Activated T-helper 2 cell treated with anti-CD3 and anti-CD28 coated beads, Interferon-gamma antibody, Interleukin-2, Interleukin-4, amounts not matched to agents 10 μg/mL and 5 μg/mL and 100 μg/mL, durations not matched to agents 14 hours and 24 hours and 36 hours (primary cell): ENCODE data around the gene BAG3. TPM values are rescaled to one million over a fixed set of nuclear protein-coding genes. Genes with fewer than 3 reads are reported as not detected.
"Not testable (repeated sequence)": the region's sequence is repeated elsewhere in the genome, so short reads cannot be mapped to it uniquely, and the experiment has no call there.

ENCODE experiments used
- DNase-seq: peaks from one replicate; pipeline ENCODE4 v3.0.0; 2021; ENCODE audit warnings: low spot score
- H3K27ac Mint-ChIP-seq: one replicate; pipeline ENCODE4 v1.8.0; 2021; ENCODE audit warnings: mixed read lengths
- H3K27me3 Mint-ChIP-seq: one replicate; pipeline ENCODE4 v1.8.0; 2021; ENCODE audit warnings: low read depth, mixed read lengths
- H3K36me3 Mint-ChIP-seq: one replicate; pipeline ENCODE4 v1.8.0; 2021; ENCODE audit warnings: low read depth, mixed read lengths
- H3K4me1 Mint-ChIP-seq: one replicate; pipeline ENCODE4 v1.8.0; 2021; ENCODE audit warnings: low read depth, mixed read lengths
- H3K4me3 Mint-ChIP-seq: one replicate; pipeline ENCODE4 v1.8.0; 2021; ENCODE audit warnings: low read depth, mild to moderate bottlenecking, moderate library complexity, mixed read lengths
- H3K9me3 Mint-ChIP-seq: one replicate; pipeline ENCODE4 v1.8.0; 2021; ENCODE audit warnings: mixed read lengths
- intact Hi-C: fragments of 100-400 bp; cut with micrococcal nuclease; formaldehyde crosslinking; loops from one replicate; pipeline ENCODE4 v1.15.1; 2023
- total RNA-seq: library from RNA; stranded (reverse); gene quantifications from 2 replicates; pipeline ENCODE4 v1.2.3, GENCODE V29; 2022

Gene BAG3
- total RNA-seq = 31.8 and 33.3 TPM in 2 replicates

GRCh38 chr10:119650692-119651513 is at the start of gene BAG3:
TSS of gene BAG3 (plus strand) at chr10:119651380. CDS start at chr10:119651676, 296 bp downstream.
- H3K27me3 Mint-ChIP-seq = peaks cover 9% of the 10 kb centered on the region
- peak within 1 kb of the TSS; percentile 95 for H3K27ac Mint-ChIP-seq
- intact Hi-C loops = loop anchor here (1.0 to 5.0 kb wide), 4 partner anchors 9 to 474 kb away; partner anchors contain the start of genes PRDX3 and RGS10
- DNase-seq = peak; percentile 73
- peaks cover 45% of the 10 kb centered on the region for H3K4me1 Mint-ChIP-seq
- H3K9me3 Mint-ChIP-seq = no peaks in the 10 kb centered on the region
- H3K4me3 Mint-ChIP-seq = peak within 1 kb of the TSS; percentile 96
- peaks cover 23% of the 10 kb centered on the region for H3K36me3 Mint-ChIP-seq

GRCh38 chr10:119602241-119603095 is 48.7 kb upstream of the BAG3 start:
- peak; percentile 37 for DNase-seq
- peaks cover 12% of the 10 kb centered on the region for H3K36me3 Mint-ChIP-seq
- no peaks in the 10 kb centered on the region for H3K9me3 Mint-ChIP-seq
- H3K4me1 Mint-ChIP-seq = peaks cover 5% of the 10 kb centered on the region
- peaks cover 2% of the 10 kb centered on the region for H3K27me3 Mint-ChIP-seq
- intact Hi-C loops = no loop called here
- no peak overlapping the region for H3K27ac Mint-ChIP-seq
- no peak overlapping the region for H3K4me3 Mint-ChIP-seq

GRCh38 chr10:119604468-119604867 is 46.7 kb upstream of the BAG3 start:
- Mint-ChIP-seq H3K4me3 (no peak overlapping the region), H3K36me3 (peaks cover 4% of the 10 kb centered on the region), H3K27ac (no peak overlapping the region)

DNA sequence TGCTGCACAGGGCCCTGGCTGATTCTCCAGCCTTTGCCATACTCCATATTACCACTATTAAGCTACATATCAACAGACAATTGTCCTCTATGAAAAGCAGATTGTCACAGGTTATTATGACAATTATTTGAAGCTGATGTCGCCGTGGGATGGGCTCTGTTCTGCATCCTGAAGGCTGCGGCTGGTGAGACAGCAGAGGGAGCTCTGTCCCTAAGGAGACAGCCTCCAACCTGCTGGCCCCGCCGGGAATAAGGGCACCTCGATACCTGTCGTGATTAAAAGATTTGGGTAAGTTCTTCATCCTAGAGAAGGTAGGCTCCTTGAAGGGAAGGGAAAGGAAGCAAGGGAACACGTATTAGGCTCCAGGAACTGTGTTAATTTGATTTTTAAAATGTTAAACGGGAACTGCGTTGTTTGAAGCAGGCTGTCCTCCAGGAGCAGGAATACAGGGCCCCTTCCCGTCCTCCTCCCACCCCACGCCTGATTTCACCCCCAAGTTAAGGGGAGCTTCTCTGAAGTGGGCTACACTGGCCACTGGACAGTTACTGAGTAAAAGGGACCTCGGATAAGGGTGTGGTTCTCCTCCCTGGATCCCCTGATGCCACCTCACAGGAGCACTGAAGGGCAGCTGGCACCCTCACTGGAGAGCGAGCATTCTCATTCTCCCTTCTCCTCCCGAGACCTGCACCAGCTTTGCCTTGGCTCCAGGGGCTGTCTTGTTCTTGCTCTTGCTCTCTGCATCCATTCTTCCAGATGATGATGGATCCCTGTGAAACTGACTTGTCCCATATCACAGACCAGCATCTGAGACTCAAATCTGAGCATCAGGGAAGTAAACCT is 42.6 kb upstream of the BAG3 start:
- H3K27ac Mint-ChIP-seq = no peak overlapping the region
- DNase-seq = no peak
- H3K27me3 Mint-ChIP-seq = peaks cover 13% of the 10 kb centered on the region
- no peaks in the 10 kb centered on the region for H3K36me3 Mint-ChIP-seq
- peaks cover 9% of the 10 kb centered on the region for H3K9me3 Mint-ChIP-seq
- H3K4me1 Mint-ChIP-seq = peaks cover 2% of the 10 kb centered on the region
- intact Hi-C loops = no loop called here
- H3K4me3 Mint-ChIP-seq = no peak overlapping the region

More at GRCh38 chr10:119604468-119604867, 46.7 kb upstream of the BAG3 start:
- intact Hi-C loops = no loop called here
- DNase-seq = no peak
- H3K27me3 Mint-ChIP-seq = peaks cover 11% of the 10 kb centered on the region
- peaks cover 2% of the 10 kb centered on the region for H3K4me1 Mint-ChIP-seq
- H3K9me3 Mint-ChIP-seq = no peaks in the 10 kb centered on the region

- H3K9me3 Mint-ChIP-seq = peaks cover 9% of the 10 kb centered on the region
- peaks cover 2% of the 10 kb centered on the region for H3K4me1 Mint-ChIP-seq
- H3K27ac Mint-ChIP-seq = no peak overlapping the region
- intact Hi-C loops = no loop called here
- no peaks in the 10 kb centered on the region for H3K36me3 Mint-ChIP-seq
- H3K27me3 Mint-ChIP-seq = peaks cover 15% of the 10 kb centered on the region
- H3K4me3 Mint-ChIP-seq = no peak overlapping the region
- no peak for DNase-seq
Measured at GRCh38 chr10:119609516-119609915, 41.7 kb upstream of the BAG3 start.

- H3K9me3 Mint-ChIP-seq = peaks cover 9% of the 10 kb centered on the region
- no peak for DNase-seq
- H3K27ac Mint-ChIP-seq = no peak overlapping the region
- peaks cover 15% of the 10 kb centered on the region for H3K27me3 Mint-ChIP-seq
- peaks cover 2% of the 10 kb centered on the region for H3K4me1 Mint-ChIP-seq
- intact Hi-C loops = no loop called here
- no peaks in the 10 kb centered on the region for H3K36me3 Mint-ChIP-seq
- H3K4me3 Mint-ChIP-seq = no peak overlapping the region
Measured at GRCh38 chr10:119611433-119611832, 39.7 kb upstream of the BAG3 start.

GRCh38 chr10:119613741-119614140 is 37.4 kb upstream of the BAG3 start:
- intact Hi-C loops = no loop called here
- no peaks in the 10 kb centered on the region for H3K36me3 Mint-ChIP-seq
- peaks cover 5% of the 10 kb centered on the region for H3K4me1 Mint-ChIP-seq
- H3K4me3 Mint-ChIP-seq = no peak overlapping the region
- H3K9me3 Mint-ChIP-seq = peaks cover 9% of the 10 kb centered on the region
- no peak overlapping the region for H3K27ac Mint-ChIP-seq
- peaks cover 17% of the 10 kb centered on the region for H3K27me3 Mint-ChIP-seq
- no peak for DNase-seq

- peaks cover 9% of the 10 kb centered on the region for H3K9me3 Mint-ChIP-seq
- intact Hi-C loops = no loop called here
- H3K4me3 Mint-ChIP-seq = no peak overlapping the region
Measured at GRCh38 chr10:119614686-119615085, 36.5 kb upstream of the BAG3 start.

DNA sequence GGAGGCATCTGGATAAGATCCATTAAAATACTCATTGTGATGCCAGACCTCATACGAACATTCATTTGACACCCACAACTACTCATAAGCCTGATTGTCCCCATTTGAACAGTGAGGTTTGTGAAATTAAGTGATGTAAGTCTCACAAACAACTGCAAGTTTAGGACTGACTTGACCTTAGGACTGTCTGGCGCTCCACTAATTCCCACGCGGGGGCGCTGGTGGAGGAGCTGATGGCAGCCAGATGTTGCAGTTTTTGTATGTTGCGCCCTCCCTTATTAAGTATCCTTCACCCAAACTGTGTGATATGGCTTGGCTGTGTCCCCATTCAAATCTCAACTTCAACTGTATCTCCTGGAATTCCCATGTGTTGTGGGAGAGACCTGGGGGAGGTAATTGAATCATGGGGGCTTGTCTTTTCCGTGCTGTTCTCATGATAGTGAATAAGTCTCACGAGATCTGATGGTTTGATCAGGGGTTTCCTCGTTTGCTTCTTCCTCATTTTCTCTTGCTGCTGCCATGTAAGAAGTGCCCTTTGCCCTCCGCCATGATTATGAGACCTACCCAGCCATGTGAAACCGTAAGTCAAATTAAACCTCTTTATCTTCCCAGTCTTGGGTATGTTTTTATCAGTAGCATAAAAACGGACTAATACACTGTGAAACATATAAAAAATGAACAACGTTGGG is 34.2 kb upstream of the BAG3 start:
- Mint-ChIP-seq H3K4me3 (no peak overlapping the region), H3K27me3 (peaks cover 6% of the 10 kb centered on the region), H3K36me3 (no peaks in the 10 kb centered on the region), H3K27ac (no peak overlapping the region), H3K4me1 (peaks cover 6% of the 10 kb centered on the region), H3K9me3 (no peaks in the 10 kb centered on the region)
- intact Hi-C loops = no loop called here
- no peak for DNase-seq

More at GRCh38 chr10:119614686-119615085, 36.5 kb upstream of the BAG3 start:
- H3K4me1 Mint-ChIP-seq = peaks cover 3% of the 10 kb centered on the region
- H3K27me3 Mint-ChIP-seq = peaks cover 11% of the 10 kb centered on the region
- no peak for DNase-seq
- H3K36me3 Mint-ChIP-seq = no peaks in the 10 kb centered on the region
- no peak overlapping the region for H3K27ac Mint-ChIP-seq

DNA sequence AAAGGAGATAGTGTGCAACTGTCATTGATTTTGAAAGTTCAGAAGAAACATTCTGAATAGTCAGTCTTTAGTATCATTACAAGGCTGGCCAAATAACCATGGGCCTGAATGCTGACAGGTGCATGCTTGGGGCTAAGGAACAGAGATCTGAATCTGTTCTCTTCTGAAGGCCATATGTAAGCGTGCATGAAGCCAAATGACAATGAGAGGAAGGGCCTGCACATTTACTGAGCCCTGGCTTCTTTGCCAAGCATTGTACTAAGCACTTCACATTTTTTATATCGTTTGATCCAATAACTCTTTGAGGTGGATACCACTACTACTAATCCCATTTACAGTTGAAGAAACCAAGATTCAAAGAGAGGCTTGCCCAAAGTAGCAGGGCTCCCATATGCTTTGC is 32.0 kb upstream of the BAG3 start:
- H3K27me3 Mint-ChIP-seq = peaks cover 11% of the 10 kb centered on the region
- H3K9me3 Mint-ChIP-seq = no peaks in the 10 kb centered on the region
- DNase-seq = no peak
- intact Hi-C loops = no loop called here
- peaks cover 6% of the 10 kb centered on the region for H3K4me1 Mint-ChIP-seq
- H3K27ac Mint-ChIP-seq = no peak overlapping the region
- H3K36me3 Mint-ChIP-seq = no peaks in the 10 kb centered on the region
- H3K4me3 Mint-ChIP-seq = no peak overlapping the region

DNA sequence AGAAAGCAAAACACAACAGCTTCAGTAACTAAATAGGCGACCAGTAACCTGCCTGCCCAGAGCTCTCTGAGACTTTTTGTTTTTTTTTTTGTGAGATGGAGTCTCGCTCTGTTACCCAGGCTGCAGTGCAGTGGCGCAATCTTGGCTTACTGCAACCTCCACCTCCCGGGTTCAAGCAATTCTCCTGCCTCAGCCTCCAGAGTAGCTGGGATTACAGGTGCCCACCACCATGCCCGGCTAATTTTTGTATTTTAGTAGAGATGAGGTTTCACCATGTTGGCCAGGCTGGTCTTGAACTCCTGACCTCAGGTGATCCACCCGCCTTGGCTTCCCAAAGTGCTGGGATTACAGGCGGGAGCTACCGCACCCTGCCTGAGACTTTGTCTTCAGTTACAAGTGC is 31.4 kb upstream of the BAG3 start:
- H3K4me1 Mint-ChIP-seq, DNase-seq, intact Hi-C loops, H3K9me3 Mint-ChIP-seq, H3K36me3 Mint-ChIP-seq, H3K4me3 Mint-ChIP-seq, H3K27ac Mint-ChIP-seq: not testable (repeated sequence)
- peaks cover 11% of the 10 kb centered on the region for H3K27me3 Mint-ChIP-seq
